Measurements from ENCODE around the gene VRK1.
"Not testable (repeated sequence)": the region's sequence is repeated elsewhere in the genome, so short reads cannot be mapped to it uniquely, and the experiment has no call there.

Gene VRK1

GRCh38 chr14:96796851-96797581 is at the start of gene VRK1:
VRK1 (plus strand) TSS chr14:96797382; CDS start chr14:96833472, 36,090 bp downstream.
- DNase-seq (ENCODE audit: insufficient read length, low spot score): peak; percentile 93
- peak; percentile 89 for FAIRE-seq

DNA sequence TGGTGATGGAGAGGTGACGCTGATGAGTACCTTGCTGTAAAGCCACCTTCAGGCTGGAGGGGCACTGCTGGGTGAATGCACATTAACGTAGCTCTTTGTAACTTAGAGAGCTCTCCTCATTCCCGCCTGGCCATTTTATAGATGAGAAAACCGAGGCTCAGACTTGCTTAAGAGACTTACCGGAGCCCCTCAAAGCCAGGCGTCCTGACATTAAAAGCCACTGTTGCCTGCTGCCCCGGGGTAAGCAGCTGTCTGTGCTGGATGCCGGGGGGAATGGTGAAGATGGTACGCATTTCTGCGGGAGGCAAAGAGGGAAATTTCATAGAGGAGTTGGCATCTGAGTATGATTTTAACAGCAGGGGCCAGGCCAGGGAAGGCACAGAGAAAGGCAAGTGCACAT is 49.6 kb upstream of the VRK1 start:
- no peak for DNase-seq (ENCODE audit: insufficient read length, low spot score)
- no peak for FAIRE-seq

DNA sequence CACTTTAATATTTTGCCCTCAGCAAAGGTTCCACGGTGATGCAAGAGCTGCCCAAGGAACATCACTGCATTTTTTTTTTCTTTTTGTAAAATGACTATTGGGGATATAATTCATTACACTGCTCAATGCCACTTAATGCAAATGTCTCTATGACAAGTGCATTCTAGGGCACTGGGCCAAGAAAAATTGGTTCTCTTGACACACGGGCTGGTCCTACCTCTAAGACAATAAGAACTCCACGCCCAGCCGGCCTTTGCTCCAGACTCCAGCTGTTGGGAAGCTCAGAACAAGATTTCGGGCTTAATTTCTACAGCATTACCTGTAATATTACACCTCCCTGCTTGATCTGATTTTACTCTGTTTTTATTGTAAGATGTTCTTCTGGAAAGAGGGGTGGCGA is 48.8 kb upstream of the VRK1 start:
- FAIRE-seq (no peak), DNase-seq (ENCODE audit: insufficient read length, low spot score) (no peak)

DNA sequence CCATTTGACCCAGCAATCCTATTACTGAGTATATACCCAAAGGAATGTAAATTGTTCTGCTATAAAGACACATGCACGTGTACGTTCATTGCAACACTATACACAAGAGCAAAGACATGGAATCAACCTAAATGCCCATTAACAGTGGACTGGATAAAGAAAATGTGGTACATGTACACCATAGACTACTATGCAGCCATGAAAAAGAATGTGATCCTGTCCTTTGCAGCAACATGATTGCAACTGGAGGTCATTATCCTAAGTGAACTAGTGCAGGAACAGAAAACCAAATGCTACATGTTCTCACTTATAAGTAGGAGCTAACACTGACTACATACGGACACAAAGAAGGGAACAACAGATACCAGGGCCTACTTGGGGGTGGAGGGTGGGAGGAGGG is 45.7 kb upstream of the VRK1 start:
- no peak for FAIRE-seq
- no peak for DNase-seq (ENCODE audit: insufficient read length, low spot score)

DNA sequence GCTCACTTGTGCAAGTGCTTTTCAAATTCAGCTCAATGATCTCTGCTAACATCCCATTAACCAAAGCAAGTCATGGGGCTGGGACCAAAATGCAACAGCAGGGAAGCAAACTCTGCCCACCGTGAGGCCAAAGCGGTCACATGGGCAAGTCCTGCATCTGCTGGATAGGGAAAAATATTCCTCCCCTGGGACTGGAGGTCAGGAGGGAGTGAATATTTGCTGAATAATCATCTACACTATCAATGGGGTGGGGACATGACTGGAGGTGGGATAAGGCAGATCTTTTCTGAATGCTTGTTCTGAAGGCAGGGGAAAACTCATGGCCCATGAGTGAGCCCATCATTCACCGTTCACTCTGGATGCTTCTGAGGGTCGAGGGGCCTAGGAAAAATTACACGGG is 45.1 kb upstream of the VRK1 start:
- no peak for FAIRE-seq
- DNase-seq (ENCODE audit: insufficient read length, low spot score): no peak

- DNase-seq (ENCODE audit: insufficient read length, low spot score) (no peak), FAIRE-seq (no peak)
Observed at GRCh38 chr14:96752594-96752993, 44.6 kb upstream of the VRK1 start.

GRCh38 chr14:96754162-96754844 is 42.9 kb upstream of the VRK1 start:
- DNase-seq (ENCODE audit: insufficient read length, low spot score) (no peak), FAIRE-seq (no peak)

- no peak for FAIRE-seq
- no peak for DNase-seq (ENCODE audit: insufficient read length, low spot score)
Observed at GRCh38 chr14:96754845-96755184, 42.4 kb upstream of the VRK1 start.

GRCh38 chr14:96756745-96757144 is 40.4 kb upstream of the VRK1 start:
- DNase-seq (ENCODE audit: insufficient read length, low spot score) (no peak), FAIRE-seq (no peak)

DNA sequence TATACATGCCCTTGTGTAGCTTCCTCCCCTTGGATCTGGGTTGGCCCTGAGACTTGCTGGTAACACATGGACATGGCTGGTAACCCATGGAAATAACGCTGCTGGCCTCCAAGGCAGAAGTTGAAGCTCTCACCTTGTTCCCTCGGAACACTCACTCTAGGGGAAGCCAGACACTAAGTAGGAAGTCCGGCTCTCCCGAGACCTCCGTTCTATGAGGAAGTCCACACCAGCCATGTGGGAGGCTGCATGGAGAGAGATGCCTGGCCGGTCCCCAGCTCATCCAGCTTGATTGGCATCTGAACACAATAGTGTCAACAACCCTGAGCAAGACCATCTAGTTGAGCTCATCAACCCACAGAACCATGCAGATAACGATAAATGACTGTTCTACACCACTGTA is 39.7 kb upstream of the VRK1 start:
- FAIRE-seq (no peak), DNase-seq (ENCODE audit: insufficient read length, low spot score) (no peak)

- FAIRE-seq: no peak
- DNase-seq (ENCODE audit: insufficient read length, low spot score): no peak
Observed at GRCh38 chr14:96761066-96761465, 36.1 kb upstream of the VRK1 start.

DNA sequence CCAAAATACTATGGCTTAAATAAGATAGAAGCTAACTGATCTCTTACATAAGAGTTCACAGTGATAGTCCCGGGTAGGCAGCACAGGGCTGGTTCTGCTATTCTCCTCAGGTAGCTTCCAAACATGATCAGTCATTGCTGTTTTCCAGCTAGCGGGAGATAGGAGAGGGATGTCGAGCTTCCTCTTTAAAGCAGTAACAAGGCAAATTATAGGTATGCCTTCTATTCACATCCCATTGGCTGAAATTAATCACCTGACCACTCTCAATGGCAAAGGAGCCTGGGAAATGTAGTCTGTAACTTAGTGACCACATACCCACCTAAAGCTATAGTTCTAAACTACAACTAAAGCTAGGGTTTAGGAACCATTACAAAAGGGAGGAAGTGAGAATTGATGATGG is 34.5 kb upstream of the VRK1 start:
- FAIRE-seq: peak; percentile 76
- peak; percentile 78 for DNase-seq (ENCODE audit: insufficient read length, low spot score)

- DNase-seq (ENCODE audit: insufficient read length, low spot score) (no peak), FAIRE-seq (no peak)
Observed at GRCh38 chr14:96764012-96764411, 33.2 kb upstream of the VRK1 start.

GRCh38 chr14:96765205-96765604 is 32.0 kb upstream of the VRK1 start:
- not testable (repeated sequence) for DNase-seq (ENCODE audit: insufficient read length, low spot score); FAIRE-seq

GRCh38 chr14:96772929-96773328 is 24.3 kb upstream of the VRK1 start:
- no peak for DNase-seq (ENCODE audit: insufficient read length, low spot score)
- FAIRE-seq: no peak

DNA sequence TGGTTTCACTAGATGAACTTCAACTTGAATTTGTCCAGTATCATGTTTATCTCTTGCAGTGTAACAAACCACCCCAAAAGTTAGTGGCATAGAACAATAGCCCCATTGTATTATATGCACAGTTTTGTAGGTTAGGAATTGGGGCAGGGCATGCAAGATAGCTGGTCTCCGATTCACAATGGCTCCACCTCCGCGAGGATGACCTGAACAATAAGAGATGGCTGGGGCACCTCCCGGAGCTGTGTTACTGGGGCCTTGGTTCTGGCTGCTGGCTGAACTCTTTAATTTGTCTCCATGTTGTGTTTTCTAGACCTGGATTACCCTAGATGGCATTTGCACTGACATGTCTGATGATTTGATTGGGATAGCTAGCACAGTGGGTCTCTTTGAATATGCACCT is 20.4 kb upstream of the VRK1 start:
- DNase-seq (ENCODE audit: insufficient read length, low spot score): no peak
- FAIRE-seq: no peak

DNA sequence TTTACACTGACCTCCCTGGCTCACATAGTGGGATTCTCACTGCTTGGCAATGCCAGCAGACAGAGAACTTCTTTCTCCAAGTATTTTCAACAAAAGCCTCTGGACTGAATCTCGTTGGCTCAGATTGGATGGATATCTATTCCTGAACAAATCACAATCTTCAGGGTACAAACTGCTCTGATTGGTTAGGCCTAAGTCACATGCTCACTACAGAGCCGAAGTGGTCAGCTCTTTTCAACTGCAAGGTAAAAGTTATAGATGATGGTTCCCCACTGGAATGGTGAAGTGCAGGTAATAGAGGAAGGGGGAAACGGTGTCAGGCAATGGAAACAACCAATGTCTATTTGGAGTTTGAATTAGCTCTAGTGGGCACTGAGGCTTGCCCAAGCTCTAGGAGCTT is 16.7 kb upstream of the VRK1 start:
- DNase-seq (ENCODE audit: insufficient read length, low spot score) (no peak), FAIRE-seq (no peak)

GRCh38 chr14:96781371-96781770 is 15.8 kb upstream of the VRK1 start:
- no peak for DNase-seq (ENCODE audit: insufficient read length, low spot score)
- no peak for FAIRE-seq

GRCh38 chr14:96782436-96782835 is 14.7 kb upstream of the VRK1 start:
- FAIRE-seq: no peak
- DNase-seq (ENCODE audit: insufficient read length, low spot score): no peak

GRCh38 chr14:96783043-96783914 is 13.9 kb upstream of the VRK1 start:
- FAIRE-seq: no peak
- no peak for DNase-seq (ENCODE audit: insufficient read length, low spot score)

GRCh38 chr14:96783915-96784224 is 13.3 kb upstream of the VRK1 start:
- DNase-seq (ENCODE audit: insufficient read length, low spot score) (no peak), FAIRE-seq (no peak)

- FAIRE-seq: no peak
- no peak for DNase-seq (ENCODE audit: insufficient read length, low spot score)
Observed at GRCh38 chr14:96790186-96790585, 7.0 kb upstream of the VRK1 start.

Data from HTR-8/SVneo (cell line).